Stimulated activated CD8-positive, alpha-beta memory T cell treated with anti-CD3 and anti-CD28 coated beads, Interleukin-2, amount 100 ng/mL, for 48 hours (primary cell): ENCODE data around the gene IFNK.

ENCODE experiments used
- DNase-seq, 2 donors: peaks; one replicate each; pipeline ENCODE4 v3.0.0-alpha.2; 2020; ENCODE audit warnings: low read depth in 2 of 2

IFNK gene

DNA sequence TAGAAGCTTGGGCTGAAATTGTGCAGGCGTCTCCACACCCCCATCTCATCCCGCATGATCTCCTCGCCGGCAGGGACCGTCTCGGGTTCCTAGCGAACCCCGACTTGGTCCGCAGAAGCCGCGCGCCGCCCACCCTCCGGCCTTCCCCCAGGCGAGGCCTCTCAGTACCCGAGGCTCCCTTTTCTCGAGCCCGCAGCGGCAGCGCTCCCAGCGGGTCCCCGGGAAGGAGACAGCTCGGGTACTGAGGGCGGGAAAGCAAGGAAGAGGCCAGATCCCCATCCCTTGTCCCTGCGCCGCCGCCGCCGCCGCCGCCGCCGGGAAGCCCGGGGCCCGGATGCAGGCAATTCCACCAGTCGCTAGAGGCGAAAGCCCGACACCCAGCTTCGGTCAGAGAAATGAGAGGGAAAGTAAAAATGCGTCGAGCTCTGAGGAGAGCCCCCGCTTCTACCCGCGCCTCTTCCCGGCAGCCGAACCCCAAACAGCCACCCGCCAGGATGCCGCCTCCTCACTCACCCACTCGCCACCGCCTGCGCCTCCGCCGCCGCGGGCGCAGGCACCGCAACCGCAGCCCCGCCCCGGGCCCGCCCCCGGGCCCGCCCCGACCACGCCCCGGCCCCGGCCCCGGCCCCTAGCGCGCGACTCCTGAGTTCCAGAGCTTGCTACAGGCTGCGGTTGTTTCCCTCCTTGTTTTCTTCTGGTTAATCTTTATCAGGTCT lies 49.0 kb downstream of the IFNK start, which contains the start of gene C9orf72:
TSS of gene C9orf72 (minus strand) at position 564 of the 716 bp plus-strand sequence. CDS start 6,361 bp downstream, outside the sequence.
- peak; percentile 71 to 80 for DNase-seq

DNA sequence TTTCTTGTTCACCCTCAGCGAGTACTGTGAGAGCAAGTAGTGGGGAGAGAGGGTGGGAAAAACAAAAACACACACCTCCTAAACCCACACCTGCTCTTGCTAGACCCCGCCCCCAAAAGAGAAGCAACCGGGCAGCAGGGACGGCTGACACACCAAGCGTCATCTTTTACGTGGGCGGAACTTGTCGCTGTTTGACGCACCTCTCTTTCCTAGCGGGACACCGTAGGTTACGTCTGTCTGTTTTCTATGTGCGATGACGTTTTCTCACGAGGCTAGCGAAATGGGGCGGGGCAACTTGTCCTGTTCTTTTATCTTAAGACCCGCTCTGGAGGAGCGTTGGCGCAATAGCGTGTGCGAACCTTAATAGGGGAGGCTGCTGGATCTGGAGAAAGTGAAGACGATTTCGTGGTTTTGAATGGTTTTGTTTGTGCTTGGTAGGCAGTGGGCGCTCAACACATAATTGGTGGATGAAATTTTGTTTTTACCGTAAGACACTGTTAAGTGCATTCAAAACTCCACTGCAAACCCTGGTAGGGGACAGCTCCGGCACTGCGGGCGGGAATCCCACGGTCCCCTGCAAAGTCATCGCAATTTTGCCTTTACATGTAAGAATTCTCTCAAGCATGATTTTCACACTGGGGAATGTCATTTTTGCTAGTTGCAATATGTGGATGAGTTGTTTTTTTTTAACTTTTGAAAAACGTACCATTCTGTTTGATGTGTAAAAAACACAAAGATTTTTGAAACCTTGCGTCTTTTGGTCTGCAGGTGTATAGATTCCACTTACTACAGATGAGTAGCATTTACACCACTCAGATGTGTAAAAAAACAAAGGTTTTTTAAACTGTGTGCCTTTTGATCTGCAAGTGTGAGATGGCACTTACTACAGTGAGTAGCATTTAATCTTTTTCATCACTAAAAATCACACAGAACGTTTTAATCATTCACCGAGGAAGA lies 49.8 kb downstream of the IFNK start:
- DNase-seq: peak; percentile 80 to 88
